Esophagus squamous epithelium (tissue), 4 donors: ENCODE measurements around the gene WIPF3.

Source experiments
- CTCF ChIP-seq, 6 experiments: fragments of 450-650 bp in 4 of 6; fragments of 200-600 bp in 2 of 6; sonication (generic) in 2 of 6; IDR thresholded peaks; one replicate each; pipeline ENCODE4 v1.5.1; 2016 to 2019; ENCODE audit warnings: antibody characterized with exemption in 6 of 6, mild to moderate bottlenecking in 4 of 6, moderate library complexity in 4 of 6
- POLR2A ChIP-seq, 4 donors: fragments of 450-650 bp; IDR thresholded peaks; one replicate each; pipeline ENCODE4 v1.6.1; 2017; ENCODE audit warnings: antibody characterized with exemption in 4 of 4, mild to moderate bottlenecking in 4 of 4, moderate library complexity in 3 of 4

- TF ChIP-seq CTCF (IDR thresholded peaks at IDR 0.05) (no peak), POLR2A (IDR thresholded peaks at IDR 0.05) (no peak)
Measured at GRCh38 chr7:29926741-29927140, 120.4 kb downstream of the WIPF3 start.
